ENCODE measurements around the gene STEAP1B.
"Not testable (repeated sequence)": the region's sequence is repeated elsewhere in the genome, so short reads cannot be mapped to it uniquely, and the experiment has no call there.

DNA sequence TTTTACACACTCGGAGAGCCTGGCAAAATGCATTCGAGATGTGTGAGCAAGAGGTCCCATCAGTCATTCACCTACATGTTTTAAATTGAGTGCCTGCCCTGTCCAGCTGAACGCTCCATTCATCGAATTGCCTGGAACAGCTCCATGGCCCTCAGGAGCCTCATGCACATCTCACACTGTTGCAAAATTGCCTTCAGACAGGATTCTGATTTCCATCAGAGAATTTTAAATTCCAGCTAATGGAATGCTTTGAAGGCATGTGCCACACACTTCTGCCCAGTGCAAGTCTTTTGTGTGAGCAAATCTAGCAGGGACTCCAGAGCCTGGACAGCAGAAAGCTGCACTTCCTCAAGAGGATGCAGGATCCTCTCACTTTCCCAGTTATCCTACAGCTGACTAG lies 17.0 kb upstream of the STEAP1B start:
- TF ChIP-seq, protein P1, sequence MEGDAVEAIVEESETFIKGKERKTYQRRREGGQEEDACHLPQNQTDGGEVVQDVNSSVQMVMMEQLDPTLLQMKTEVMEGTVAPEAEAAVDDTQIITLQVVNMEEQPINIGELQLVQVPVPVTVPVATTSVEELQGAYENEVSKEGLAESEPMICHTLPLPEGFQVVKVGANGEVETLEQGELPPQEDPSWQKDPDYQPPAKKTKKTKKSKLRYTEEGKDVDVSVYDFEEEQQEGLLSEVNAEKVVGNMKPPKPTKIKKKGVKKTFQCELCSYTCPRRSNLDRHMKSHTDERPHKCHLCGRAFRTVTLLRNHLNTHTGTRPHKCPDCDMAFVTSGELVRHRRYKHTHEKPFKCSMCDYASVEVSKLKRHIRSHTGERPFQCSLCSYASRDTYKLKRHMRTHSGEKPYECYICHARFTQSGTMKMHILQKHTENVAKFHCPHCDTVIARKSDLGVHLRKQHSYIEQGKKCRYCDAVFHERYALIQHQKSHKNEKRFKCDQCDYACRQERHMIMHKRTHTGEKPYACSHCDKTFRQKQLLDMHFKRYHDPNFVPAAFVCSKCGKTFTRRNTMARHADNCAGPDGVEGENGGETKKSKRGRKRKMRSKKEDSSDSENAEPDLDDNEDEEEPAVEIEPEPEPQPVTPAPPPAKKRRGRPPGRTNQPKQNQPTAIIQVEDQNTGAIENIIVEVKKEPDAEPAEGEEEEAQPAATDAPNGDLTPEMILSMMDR (IDR thresholded peaks at IDR 0.05): not testable (repeated sequence)
- TF ChIP-seq POLR2A (IDR thresholded peaks at IDR 0.05; ENCODE audit: low read depth); POLR2AphosphoS5 (IDR thresholded peaks at IDR 0.05); EP300 (IDR thresholded peaks at IDR 0.05): not testable (repeated sequence)

All from esophagus muscularis mucosa (tissue), 4 donors.